IMR-90 (cell line): Measurements from ENCODE around the gene APBB1IP. TPM values are rescaled to one million over a fixed set of nuclear protein-coding genes. Genes with fewer than 3 reads are reported as not detected.

Experiments
- ATAC-seq: fragments of 200-7000 bp; cut with Tn5 transposase; 2 replicates; pipeline ENCODE4 v1.9.1; 2020; ENCODE audit warnings: low read depth, mild to moderate bottlenecking, moderate library complexity
- BruUV-seq: library from RNA; stranded (reverse); fragments of 400-500 nt; replicated peaks from 2 replicates; lab custom pipeline; 2021; lab: Mats Ljungman, UMichigan
- CTCF ChIA-PET: fragments of 300-600 bp; formaldehyde crosslinking; extraction: SDS; loops from one replicate; lab custom pipeline; 2021; ENCODE audit warnings: antibody characterized with exemption; lab: Yijun Ruan, JAX
- POLR2A ChIA-PET: fragments of 300-600 bp; sonication (Branson Sonifier 250); formaldehyde crosslinking; loops from one replicate; lab custom pipeline; 2022; ENCODE audit warnings: antibody characterized with exemption; ENCODE audit not compliant: unreplicated experiment; lab: Charles Lee
- DNase-seq: peaks from one replicate; pipeline ENCODE4 v3.0.0; 2013
- H2AFZ ChIP-seq: replicated peaks from 2 replicates; pipeline ENCODE3; 2013; ENCODE audit warnings: low read length, mild to moderate bottlenecking; ENCODE audit not compliant: poor library complexity
- H2AK5ac ChIP-seq: 2 replicates; pipeline ENCODE4 v1.6.1; 2013; ENCODE audit warnings: low read depth, low read length, inconsistent platforms
- H2AK9ac ChIP-seq: replicated peaks from 2 replicates; pipeline ENCODE3; 2013; ENCODE audit warnings: mild to moderate bottlenecking, low read depth, low read length, moderate library complexity; ENCODE audit not compliant: poor library complexity
- H2BK120ac ChIP-seq: 2 replicates; pipeline ENCODE4 v1.6.1; 2013; ENCODE audit warnings: low read depth, low read length, inconsistent platforms
- H2BK15ac ChIP-seq: 3 replicates; pipeline ENCODE4 v1.6.1; 2013; ENCODE audit warnings: low read depth, low read length, inconsistent platforms
- H2BK20ac ChIP-seq: 2 replicates; pipeline ENCODE4 v1.6.1; 2013; ENCODE audit warnings: low read depth, mild to moderate bottlenecking, inconsistent platforms, low read length, moderate library complexity
- H2BK5ac ChIP-seq: 2 replicates; pipeline ENCODE4 v1.6.1; 2013; ENCODE audit warnings: mild to moderate bottlenecking, low read depth, low read length, inconsistent platforms; ENCODE audit not compliant: poor library complexity, severe bottlenecking
- H3K14ac ChIP-seq: replicated peaks from 2 replicates; pipeline ENCODE4 v1.6.1; 2013; ENCODE audit warnings: low read depth, low read length, inconsistent platforms
- H3K18ac ChIP-seq: 2 replicates; pipeline ENCODE4 v1.6.1; 2013; ENCODE audit warnings: low read depth, low read length, control low read depth
- H3K23ac ChIP-seq: 2 replicates; pipeline ENCODE4 v1.6.1; 2013; ENCODE audit warnings: low read depth, low read length, inconsistent platforms
- H3K27ac ChIP-seq: 2 replicates; pipeline ENCODE4 v1.5.1; 2013; ENCODE audit warnings: mild to moderate bottlenecking, control low read depth, low read length; ENCODE audit not compliant: insufficient read depth
- H3K27me3 ChIP-seq: 2 replicates; pipeline ENCODE4 v1.6.1; 2013; ENCODE audit warnings: low read length; ENCODE audit not compliant: control insufficient read depth, insufficient read depth
- H3K36me3 ChIP-seq: 2 replicates; pipeline ENCODE4 v1.6.1; 2013; ENCODE audit warnings: low read length, mixed read lengths; ENCODE audit not compliant: control insufficient read depth, insufficient read depth
- H3K4ac ChIP-seq: 2 replicates; pipeline ENCODE4 v1.6.1; 2013; ENCODE audit warnings: low read depth, low read length, inconsistent platforms
- H3K4me1 ChIP-seq: 2 replicates; pipeline ENCODE4 v1.6.1; 2013; ENCODE audit warnings: low read length, mixed read lengths; ENCODE audit not compliant: control insufficient read depth, insufficient read depth
- H3K4me2 ChIP-seq: 2 replicates; pipeline ENCODE4 v1.6.1; 2013; ENCODE audit warnings: low read depth, mild to moderate bottlenecking, control low read depth, low read length, moderate library complexity
- H3K4me3 ChIP-seq: 2 replicates; pipeline ENCODE4 v1.5.1; 2013; ENCODE audit warnings: low read depth, mild to moderate bottlenecking, control low read depth, low read length, moderate library complexity; ENCODE audit not compliant: insufficient read depth
- H3K56ac ChIP-seq: 2 replicates; pipeline ENCODE4 v1.6.1; 2013; ENCODE audit warnings: low read length, inconsistent platforms; ENCODE audit not compliant: insufficient read depth; ENCODE audit errors: extremely low read depth
- H3K79me1 ChIP-seq, 2 experiments: 2 replicates each; pipeline ENCODE4 v1.6.1; 2013; ENCODE audit warnings: low read length in 2 of 2, inconsistent platforms in 1 of 2, low read depth in 1 of 2
- H3K9ac ChIP-seq: 2 replicates; pipeline ENCODE4 v1.6.1; 2013; ENCODE audit warnings: low read depth, low read length, control low read depth
- H3K9me1 ChIP-seq: 2 replicates; pipeline ENCODE4 v1.6.1; 2013; ENCODE audit warnings: low read length, inconsistent platforms; ENCODE audit not compliant: insufficient read depth
- H3K9me3 ChIP-seq: 2 replicates; pipeline ENCODE4 v1.6.1; 2013; ENCODE audit warnings: low read length; ENCODE audit not compliant: control insufficient read depth, insufficient read depth
- H4K20me1 ChIP-seq: 2 replicates; pipeline ENCODE4 v1.6.1; 2013; ENCODE audit warnings: low read length, inconsistent platforms; ENCODE audit not compliant: insufficient read depth
- H4K5ac ChIP-seq: 2 replicates; pipeline ENCODE4 v1.6.1; 2013; ENCODE audit warnings: mild to moderate bottlenecking, low read depth, low read length, control low read depth
- H4K8ac ChIP-seq, 2 experiments: 2 replicates each; pipeline ENCODE4 v1.6.1; 2013; ENCODE audit warnings: low read depth in 2 of 2, low read length in 2 of 2, control low read depth in 1 of 2, inconsistent platforms in 1 of 2
- H4K91ac ChIP-seq: 2 replicates; pipeline ENCODE4 v1.6.1; 2013; ENCODE audit warnings: low read depth, low read length, inconsistent platforms; ENCODE audit not compliant: insufficient read depth
- MAZ ChIP-seq: IDR thresholded peaks from 2 replicates; pipeline ENCODE4 v1.6.1; 2012; ENCODE audit warnings: low read depth, mild to moderate bottlenecking, low read length, improper control_type of control experiment, moderate library complexity, borderline replicate concordance
- WGBS, 2 experiments: methylation state at CpG; one replicate each; pipeline versions ENCODE4 v1.1.5 to v1.1.7; 2013; ENCODE audit warnings: missing lambda C conversion rate in 2 of 2; ENCODE audit not compliant: insufficient read length in 1 of 2; ENCODE audit errors: extremely low coverage in 2 of 2; 5-methylcytosine and 5-hydroxymethylcytosine counted together
- dilution Hi-C: fragments of 300-500 bp; cut with HindIII; formaldehyde crosslinking; loops from one replicate; pipeline ENCODE4 v1.14.3; 2018; ENCODE audit warnings: low sequenced_read_pairs; ENCODE audit not compliant: unreplicated experiment
- in situ Hi-C: fragments of 300-500 bp; cut with MboI; formaldehyde crosslinking; loops from 3 replicates; pipeline ENCODE4 v1.14.3; 2019; ENCODE audit warnings: low sequenced_read_pairs, inconsistent platforms, mixed read lengths
- intact Hi-C: fragments of 100-400 bp; cut with micrococcal nuclease; formaldehyde crosslinking; loops from 2 replicates; pipeline ENCODE4 v1.10.0; 2022
- polyA plus RNA-seq, 3 experiments: library from polyadenylated mRNA; depleted of rRNA; stranded (reverse); fragments of >200 nt; gene quantifications; 2 replicates each; pipeline ENCODE4 v1.2.3, GENCODE V29; 2012; ENCODE audit warnings: low replicate concordance in 1 of 3
- total RNA-seq: library from RNA; depleted of rRNA; stranded (reverse); fragments of >200 nt; gene quantifications from 2 replicates; pipeline ENCODE4 v1.2.3, GENCODE V29; 2012
- TF ChIP-seq, protein P1 (sequence below): conservative IDR thresholded peaks from 2 replicates; pipeline ENCODE4 v1.5.1; 2012; ENCODE audit warnings: mild to moderate bottlenecking, low read depth, low read length, improper control_type of control experiment
- TF ChIP-seq, protein P2 (sequence below): fragments of 150-350 bp; IDR thresholded peaks from 2 replicates; pipeline ENCODE4 v1.6.1; 2016; ENCODE audit warnings: low read depth, mild to moderate bottlenecking, low read length, moderate library complexity, borderline replicate concordance

APBB1IP gene
- total and polyA plus RNA-seq, 2 of the 4 experiments (the other 2 are of a cell fraction), result not detected

DNA sequence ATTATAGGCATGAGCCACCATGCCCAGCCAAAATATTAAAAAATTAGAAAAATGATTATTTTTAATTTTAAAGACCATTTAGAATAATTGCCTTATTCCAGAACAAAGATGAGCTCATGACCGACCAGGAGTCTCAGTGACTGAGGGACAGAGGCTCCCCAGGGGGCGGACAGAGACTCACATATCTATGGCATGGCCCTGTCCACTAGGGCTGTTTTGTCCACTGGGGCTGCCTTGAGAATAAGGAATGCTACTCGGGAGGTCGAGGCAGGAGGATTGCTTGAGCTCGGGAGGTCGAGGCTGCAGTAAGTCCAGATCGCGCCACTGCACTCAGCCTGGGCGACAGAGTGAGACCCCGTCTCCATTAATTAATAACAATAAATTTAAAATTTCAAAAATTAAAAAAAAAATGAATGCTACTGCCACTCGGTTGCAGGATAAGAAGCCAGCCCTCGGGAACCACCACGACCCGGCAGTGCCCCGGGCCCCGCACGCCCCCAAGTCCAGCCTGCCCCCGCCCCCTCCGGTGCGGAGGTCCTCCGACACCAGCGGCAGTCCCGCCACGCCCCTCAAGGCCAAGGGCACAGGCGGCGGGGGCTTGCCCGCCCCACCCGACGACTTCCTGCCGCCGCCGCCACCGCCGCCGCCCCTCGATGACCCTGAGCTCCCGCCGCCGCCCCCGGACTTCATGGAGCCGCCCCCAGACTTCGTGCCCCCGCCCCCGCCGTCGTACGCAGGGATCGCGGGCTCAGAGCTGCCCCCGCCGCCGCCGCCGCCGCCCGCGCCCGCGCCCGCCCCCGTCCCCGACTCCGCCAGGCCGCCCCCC is 128.6 kb downstream of the APBB1IP start:
- H3K27ac ChIP-seq, result no peak overlapping the region
- intact Hi-C loops (no loop called here), dilution Hi-C loops (no loop called here), in situ Hi-C loops (no loop called here)
- H3K56ac ChIP-seq, result no peak overlapping the region
- H2BK20ac ChIP-seq, result no peak overlapping the region
- no peak overlapping the region for H2BK15ac ChIP-seq
- ATAC-seq (no peak), DNase-seq (no peak)
- no peak overlapping the region for H2AFZ ChIP-seq
- no peak overlapping the region for H3K4me2 ChIP-seq
- H2BK5ac ChIP-seq, result no peak overlapping the region
- 3% methylated on average over 10 of the region's 64 CpGs; no CpG with 5 or more reads in 1 of the 2 experiments for WGBS, 2 experiments
- no peak overlapping the region for H4K8ac ChIP-seq
- no peak overlapping the region for H3K4me3 ChIP-seq
- H2BK120ac ChIP-seq, result no peak overlapping the region
- no peaks in the 10 kb centered on the region for H3K9me3 ChIP-seq
- no peak overlapping the region for H3K23ac ChIP-seq
- no peak overlapping the region for H4K91ac ChIP-seq
- H2AK5ac ChIP-seq, result no peak overlapping the region
- no peaks in the 10 kb centered on the region for H4K20me1 ChIP-seq
- H3K14ac ChIP-seq, result no peak overlapping the region
- H3K4ac ChIP-seq, result no peak overlapping the region
- TF ChIP-seq, protein P1, sequence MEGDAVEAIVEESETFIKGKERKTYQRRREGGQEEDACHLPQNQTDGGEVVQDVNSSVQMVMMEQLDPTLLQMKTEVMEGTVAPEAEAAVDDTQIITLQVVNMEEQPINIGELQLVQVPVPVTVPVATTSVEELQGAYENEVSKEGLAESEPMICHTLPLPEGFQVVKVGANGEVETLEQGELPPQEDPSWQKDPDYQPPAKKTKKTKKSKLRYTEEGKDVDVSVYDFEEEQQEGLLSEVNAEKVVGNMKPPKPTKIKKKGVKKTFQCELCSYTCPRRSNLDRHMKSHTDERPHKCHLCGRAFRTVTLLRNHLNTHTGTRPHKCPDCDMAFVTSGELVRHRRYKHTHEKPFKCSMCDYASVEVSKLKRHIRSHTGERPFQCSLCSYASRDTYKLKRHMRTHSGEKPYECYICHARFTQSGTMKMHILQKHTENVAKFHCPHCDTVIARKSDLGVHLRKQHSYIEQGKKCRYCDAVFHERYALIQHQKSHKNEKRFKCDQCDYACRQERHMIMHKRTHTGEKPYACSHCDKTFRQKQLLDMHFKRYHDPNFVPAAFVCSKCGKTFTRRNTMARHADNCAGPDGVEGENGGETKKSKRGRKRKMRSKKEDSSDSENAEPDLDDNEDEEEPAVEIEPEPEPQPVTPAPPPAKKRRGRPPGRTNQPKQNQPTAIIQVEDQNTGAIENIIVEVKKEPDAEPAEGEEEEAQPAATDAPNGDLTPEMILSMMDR, result no peak
- TF ChIP-seq, protein P2, sequence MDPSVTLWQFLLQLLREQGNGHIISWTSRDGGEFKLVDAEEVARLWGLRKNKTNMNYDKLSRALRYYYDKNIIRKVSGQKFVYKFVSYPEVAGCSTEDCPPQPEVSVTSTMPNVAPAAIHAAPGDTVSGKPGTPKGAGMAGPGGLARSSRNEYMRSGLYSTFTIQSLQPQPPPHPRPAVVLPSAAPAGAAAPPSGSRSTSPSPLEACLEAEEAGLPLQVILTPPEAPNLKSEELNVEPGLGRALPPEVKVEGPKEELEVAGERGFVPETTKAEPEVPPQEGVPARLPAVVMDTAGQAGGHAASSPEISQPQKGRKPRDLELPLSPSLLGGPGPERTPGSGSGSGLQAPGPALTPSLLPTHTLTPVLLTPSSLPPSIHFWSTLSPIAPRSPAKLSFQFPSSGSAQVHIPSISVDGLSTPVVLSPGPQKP, result no peak
- no peak for TF ChIP-seq MAZ
- no peak overlapping the region for H4K5ac ChIP-seq
- H3K9ac ChIP-seq, result no peak overlapping the region
- no peaks in the 10 kb centered on the region for H3K4me1 ChIP-seq
- H3K18ac ChIP-seq, result no peak overlapping the region
- H2AK9ac ChIP-seq, result no peak overlapping the region
- no peaks in the 10 kb centered on the region for H3K36me3 ChIP-seq
- POLR2A ChIA-PET, result no interaction called here
- H3K9me1 ChIP-seq, result no peaks in the 10 kb centered on the region
- H3K27me3 ChIP-seq, result no peaks in the 10 kb centered on the region; the same call in 1 of the 2 replicates
- H3K79me1 ChIP-seq, result no peaks in the 10 kb centered on the region
- BruUV-seq, result no TSS peak
- CTCF ChIA-PET, result no interaction called here
